GM18909 (cell line): ENCODE results near the gene PLEKHA7.
"Not testable (repeated sequence)": the region's sequence is repeated elsewhere in the genome, so short reads cannot be mapped to it uniquely, and the experiment has no call there.

Experiments used
- ATAC-seq: cut with Tn5 transposase; IDR thresholded peaks from one replicate; pipeline ENCODE4 v1.9.1; 2021; ENCODE audit warnings: mild to moderate bottlenecking; ENCODE audit not compliant: unreplicated experiment, poor library complexity

Gene PLEKHA7

DNA sequence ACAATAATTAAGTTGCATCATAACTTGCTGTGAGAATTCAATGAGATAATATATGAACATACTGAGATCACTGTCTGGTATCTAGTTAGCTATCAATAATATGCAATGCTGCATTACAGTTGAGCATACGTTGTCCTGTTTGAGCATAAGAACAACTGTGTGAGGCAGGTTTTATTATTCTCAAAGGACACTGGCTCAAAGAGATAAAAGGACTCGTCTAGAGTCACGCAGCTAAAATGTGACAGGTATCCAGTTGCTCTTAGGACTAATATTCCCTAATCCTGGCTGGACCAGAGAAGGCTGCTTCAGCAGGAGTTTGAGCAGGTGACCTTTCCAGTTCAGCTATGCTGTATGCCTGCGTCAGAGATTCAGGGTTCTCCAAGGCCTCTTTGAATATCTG, 92.5 kb downstream of the PLEKHA7 start:
- ATAC-seq = no peak

DNA sequence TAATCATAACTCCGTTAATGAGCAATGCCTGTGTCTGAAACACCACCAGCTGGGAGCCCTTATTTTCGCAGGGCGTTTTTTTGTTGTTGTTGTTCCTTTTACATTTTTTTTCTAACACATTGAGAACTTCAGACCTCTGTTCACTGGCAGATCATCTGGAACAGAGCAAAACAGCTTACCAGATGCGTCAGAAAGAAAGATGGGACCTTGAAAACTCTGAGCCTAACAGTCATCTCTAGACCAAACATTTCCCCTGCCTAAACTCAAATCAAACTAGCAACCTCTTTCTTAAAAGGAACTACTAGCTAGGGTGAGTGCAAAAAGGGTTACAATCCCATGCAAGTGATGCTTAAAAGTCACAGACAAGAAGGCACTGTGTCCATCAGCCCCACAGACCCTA, 93.2 kb downstream of the PLEKHA7 start:
- no peak for ATAC-seq

DNA sequence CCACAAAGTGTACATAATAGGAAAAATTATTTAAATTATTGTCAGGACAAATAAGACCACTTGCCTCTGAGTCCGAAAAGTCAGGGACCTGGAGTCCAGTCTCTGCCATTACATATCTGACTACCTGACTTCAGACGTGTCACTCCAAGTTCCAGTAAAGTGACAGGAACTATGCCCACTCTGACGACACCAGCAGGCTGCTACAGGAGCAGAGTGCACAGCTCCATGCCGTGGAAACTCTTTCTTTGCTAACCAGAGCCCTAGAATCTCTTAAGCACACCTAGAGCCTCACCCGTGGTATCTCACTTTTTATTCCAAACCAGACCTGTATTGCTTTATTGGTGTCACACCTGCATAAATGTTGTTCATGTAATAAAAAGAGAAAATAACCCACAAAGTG, 93.7 kb downstream of the PLEKHA7 start:
- no peak for ATAC-seq

DNA sequence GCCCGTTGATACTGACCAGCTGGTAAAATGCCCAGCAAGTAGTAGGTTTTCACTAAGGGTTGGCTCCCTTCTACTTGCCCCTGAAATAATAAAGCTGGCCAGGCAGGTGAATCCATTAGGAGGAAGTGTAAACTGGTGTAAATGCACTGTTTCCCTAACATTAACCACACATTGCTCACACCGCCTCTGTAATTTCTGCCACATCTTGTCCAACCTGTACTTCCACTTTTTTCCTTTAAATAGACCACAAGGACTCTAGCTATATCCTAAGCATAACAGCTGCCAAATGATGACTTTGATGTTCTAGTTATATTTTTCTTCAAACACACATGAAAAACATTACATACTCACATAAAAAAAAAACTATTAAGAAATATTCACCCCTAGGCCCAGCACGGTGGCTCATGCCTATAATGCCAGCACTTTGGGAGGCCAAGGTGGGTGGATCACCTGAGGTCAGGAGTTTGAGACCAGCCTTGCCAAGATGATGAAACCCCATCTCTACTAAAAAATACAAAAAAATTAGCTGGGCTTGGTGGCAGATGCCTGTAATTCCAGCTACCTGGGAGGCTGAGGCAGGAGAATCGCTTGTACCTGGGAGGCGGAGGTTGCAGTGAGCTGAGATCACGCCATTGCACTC, 95.6 kb downstream of the PLEKHA7 start:
- not testable (repeated sequence) for ATAC-seq

DNA sequence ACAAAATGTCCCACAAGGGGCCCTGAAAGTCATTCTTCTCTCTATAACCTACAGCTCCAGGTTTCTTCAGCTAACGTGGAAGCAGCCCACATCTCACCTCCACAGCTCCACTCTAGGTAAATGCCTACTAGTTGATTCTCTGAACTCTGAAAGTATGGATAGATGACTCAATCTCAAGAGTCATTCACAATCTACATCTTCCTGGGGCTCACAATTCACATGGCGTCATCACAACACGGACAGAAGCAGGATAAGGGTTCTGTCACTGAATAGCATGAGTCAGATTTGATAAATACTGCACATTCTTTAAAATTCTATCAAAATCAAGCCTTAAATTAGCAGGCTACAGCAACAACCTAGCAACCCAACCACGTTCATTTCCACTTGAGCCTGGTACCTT, 96.3 kb downstream of the PLEKHA7 start:
- no peak for ATAC-seq

DNA sequence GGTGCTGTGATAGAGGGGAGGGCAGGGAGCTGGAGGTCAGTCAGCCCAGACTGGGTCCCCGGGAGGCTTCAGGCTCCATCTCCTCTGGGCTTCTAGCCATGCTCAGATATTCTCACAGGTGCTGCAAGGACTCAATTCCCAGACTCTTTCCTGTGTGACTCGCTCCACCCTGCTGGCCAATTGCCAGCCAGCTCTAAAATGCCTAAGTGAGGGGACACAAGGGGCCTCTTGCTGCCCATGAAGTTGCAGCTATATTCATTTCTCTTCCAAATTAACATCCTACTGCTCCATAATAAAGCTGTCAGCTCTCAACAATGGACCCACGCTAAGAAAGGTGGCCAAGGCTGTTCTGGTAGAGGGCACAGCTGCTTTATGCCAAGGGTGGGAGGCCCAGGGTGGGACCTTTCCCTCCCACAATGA, 101.5 kb downstream of the PLEKHA7 start:
- no peak for ATAC-seq

DNA sequence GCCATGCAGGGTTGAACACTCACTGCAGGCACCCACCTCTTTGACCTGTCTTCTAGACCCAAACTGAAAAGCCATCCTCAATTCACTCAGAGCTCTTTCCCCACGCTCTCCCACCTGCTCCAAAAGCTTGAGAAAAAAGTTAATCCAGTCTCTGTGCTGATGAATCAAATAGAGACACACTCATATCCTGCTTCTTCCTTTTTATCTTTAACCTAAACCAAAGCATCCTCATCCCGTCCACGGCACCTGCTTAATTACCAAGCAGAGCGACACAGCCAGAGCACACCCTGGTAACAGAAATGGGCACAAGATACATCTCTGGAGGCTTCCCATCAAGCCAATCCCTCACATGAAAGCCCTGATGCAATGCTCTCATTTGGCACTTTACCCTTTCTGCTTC, 102.6 kb downstream of the PLEKHA7 start:
- no peak for ATAC-seq

DNA sequence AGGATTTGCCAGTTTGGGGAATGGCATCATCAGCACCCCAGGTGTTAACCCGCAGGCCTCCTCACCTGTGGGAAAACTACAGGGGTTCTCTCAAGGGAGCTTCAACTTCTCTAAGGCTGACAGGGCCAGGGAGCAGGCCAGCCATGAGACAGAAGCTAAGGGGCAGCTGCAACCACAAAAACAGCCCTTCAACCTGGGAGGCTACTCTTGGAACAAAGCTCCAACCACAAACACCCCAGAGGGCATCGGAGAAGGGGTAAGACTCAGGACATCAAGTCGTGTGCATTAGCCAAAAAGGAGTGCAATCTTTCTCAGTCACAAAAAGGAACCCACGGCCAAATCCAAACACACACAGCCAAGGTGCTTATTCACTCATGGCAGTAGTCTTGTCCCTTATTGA, 103.0 kb downstream of the PLEKHA7 start:
- no peak for ATAC-seq

DNA sequence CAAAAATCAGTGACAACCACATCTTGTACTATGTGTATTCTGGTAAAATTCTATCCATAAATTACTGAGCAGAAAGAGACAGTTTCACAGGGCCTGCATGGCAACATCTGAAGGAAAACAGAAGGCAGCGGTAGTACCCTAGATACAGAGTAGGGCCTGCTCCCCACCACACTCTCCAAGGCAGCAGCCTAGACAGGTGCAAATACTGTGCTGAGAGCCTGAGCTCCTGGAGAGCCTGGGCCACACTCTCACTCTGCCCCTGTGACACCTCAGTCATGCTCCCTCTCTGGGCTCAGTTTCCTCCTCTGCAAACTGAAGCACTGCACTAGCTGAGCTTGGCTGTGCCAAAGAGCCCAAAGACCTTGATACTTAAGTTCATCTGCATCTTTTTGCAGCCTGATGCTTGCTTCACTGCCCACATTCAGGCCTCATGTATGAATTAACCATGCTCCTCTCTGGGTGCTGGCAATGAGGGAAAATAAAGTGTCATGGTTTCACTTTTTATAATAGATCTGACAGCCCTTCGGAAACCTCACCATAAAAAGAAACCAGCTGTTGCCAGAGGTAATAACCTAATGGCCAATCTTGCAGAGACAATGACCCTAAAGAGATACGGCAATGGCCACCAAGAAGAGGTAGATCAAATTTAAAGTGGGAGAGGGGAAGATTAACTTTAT, 104.7 kb downstream of the PLEKHA7 start:
- ATAC-seq = peak; percentile 89

DNA sequence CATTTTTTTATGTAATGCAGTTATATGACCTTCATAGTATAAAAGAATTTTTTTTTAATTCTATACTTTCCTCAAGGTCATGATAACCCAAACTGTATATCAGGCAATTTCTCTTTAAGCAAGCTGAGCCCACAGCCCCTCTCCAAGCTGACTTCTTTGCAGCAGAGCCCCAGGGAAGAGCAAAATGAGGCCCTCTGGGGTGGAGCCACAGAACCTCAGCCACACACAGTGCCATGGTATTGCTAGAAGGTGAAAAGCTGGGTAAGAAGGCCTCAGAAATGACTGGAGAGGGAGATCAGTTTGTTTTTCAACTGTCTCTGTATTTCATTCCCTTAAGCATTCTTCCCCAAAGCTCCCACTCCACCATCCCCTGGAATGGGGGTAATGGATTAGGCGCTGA, 108.8 kb downstream of the PLEKHA7 start:
- ATAC-seq = no peak

DNA sequence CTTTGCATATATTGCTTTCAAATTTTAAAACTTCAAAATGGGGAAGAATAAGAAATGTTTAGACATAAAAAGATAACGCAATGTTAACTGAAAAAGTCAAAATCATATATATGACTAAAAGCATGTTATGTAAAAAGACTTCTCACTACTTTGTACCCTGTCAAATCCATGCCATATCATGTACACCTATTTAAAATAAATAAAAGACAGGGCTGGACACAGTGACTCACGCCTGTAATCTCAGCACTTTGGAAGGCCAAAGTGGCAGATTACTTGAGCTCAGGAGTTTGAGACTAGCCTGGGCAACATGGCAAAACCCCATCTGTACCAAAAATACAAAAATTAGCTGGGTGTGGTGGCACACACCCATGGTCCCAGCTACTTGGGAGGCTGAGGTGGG, 109.5 kb downstream of the PLEKHA7 start:
- not testable (repeated sequence) for ATAC-seq

DNA sequence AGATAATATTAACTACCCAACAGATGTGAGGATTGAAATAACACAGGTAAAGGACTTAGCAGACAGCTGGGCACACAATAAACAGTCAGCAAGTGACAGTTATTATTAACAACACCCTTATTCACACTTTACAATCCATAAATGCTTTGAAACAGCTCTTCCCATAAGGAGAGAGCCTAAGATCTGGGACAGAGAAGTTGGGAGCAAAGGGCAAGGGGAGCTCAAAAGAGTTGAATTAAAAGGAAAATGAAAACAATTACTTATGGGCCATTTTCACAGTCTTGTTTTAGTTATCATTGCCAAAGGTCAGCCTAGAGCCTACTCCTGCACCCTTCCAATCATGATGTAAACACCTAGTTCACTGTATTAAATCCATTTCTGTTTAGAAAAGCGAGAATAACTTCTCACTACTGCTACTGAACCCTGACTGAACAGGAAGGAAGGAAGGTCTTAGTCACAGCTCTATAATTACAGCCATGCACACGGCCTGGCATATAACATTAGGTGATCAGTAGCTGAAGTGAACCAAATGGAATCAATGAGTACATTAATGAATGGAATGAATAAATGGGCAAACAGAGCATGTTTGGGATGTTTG, 111.3 kb downstream of the PLEKHA7 start:
- peak; percentile 80 for ATAC-seq

DNA sequence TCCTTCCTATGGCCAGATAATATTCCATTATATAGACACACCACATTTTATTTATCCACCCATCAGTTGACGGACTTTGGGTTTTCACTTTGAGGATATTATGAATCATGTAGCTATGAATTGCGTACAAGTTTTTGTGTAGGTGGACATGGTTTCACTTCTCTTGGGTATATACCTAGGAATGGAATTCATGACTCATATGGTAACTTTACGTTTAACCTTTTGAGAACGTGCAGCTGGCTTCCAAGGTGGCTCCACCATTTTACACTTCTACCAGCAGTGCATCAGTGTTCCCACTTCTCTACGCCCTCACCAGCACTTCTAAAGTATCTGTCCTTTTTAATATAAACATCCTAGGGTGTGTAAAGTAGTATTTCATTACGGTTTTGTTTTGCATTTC, 112.0 kb downstream of the PLEKHA7 start:
- peak; percentile 80 for ATAC-seq

DNA sequence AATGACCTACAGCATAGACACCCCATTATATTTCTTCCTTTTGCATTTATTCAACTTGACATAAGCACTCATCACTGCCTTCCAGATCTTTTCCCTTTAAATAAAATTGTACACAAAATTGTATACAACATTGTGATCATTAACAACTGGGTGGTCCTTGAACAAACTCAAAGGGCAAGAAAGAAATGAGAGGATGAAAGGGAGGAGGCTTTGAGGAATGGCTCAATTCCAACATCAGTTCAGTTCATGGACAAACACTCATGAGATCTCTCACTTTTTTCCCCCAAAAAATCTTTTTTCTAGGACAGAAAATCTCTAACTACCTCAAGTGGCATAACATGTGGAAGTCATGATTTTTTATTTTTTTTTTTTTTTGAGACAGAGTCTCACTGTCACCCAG, 113.7 kb downstream of the PLEKHA7 start:
- ATAC-seq = no peak

DNA sequence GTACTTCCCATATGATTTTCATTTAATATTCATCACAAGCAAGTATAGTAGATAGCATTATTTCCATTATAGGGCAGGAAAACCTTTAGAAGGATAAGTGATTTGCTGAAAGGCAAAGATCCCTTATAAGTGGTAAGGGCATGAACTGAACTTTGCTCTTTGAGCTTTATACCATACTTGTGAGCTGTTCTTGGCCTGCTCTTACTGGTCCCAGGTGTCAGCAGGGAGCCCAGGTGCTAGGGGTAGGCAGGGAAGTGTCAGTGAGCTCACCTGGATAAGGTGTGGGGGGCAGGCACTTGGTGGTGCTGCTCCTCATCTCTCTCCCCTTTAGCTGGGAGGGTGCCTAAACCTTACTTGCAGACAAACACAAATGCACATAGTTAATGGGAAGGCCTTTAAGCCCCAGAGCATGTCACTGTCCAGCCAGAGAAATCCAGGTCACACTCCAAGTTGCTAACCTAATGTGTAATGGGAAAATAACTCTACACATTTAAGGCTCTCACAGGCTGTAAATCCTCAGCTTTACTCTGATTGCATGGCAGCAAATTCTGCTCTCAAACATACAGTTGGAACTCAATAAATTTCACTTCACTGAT, 114.4 kb downstream of the PLEKHA7 start:
- ATAC-seq = no peak

DNA sequence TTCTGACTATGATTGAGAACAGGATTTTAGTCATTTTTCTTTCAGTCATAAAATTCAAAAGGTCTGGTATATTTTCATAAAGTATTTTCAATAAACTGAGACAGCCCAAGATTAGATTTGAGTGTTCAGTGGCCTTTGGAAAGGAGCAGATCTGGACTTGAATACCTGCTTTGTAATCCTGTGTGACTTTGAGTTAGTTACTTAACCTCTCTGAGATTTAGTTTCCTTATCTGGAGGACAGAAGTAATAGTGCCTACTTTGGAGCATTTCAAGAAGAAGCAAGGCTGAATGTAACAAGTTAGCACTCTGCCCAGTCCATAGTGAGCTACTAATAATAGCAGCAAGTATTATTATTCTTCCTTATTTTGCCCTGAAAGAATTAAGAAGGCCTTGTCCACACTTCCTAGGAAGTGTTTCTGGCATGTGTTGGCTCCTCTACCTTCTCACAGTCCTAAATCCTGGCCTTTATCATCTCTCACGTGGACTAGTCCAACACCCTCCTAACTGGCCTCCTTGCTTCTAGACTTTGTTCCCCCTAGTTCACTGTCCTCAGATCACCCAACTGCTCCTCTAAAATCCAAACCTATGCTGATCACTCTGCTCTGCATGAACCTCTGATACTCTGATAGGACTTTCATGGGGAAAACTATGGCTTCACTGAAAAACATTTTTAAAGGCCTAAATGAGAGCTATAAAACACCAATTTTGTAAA, 115.8 kb downstream of the PLEKHA7 start:
- no peak for ATAC-seq

DNA sequence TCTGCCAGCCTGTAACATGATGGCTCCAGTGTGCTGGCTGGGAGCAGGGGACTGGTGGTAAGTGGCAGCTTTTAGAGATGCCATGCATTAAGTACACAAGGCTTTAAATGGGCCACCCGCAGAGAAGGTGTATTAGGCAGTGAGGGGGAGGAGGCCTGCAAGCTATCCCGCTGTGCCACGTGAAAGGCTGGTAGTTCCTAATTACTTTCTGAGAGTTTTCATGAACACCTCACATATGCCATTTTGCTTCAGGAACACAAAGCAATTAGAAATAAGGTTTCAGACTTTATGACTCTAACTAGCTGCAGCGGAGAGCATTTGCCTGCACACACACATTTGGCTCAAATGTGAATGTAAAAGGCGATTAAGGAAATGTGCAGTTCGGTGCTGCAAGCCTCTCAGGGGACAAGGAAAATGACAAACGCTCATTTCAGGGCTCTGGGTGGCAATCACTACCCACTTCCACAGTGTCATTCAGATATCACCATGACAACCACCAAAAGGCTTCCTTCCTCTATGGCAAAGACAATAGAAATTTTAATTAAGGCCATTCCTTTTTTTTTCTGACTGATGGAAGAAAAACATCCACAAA, 116.6 kb downstream of the PLEKHA7 start:
- no peak for ATAC-seq

DNA sequence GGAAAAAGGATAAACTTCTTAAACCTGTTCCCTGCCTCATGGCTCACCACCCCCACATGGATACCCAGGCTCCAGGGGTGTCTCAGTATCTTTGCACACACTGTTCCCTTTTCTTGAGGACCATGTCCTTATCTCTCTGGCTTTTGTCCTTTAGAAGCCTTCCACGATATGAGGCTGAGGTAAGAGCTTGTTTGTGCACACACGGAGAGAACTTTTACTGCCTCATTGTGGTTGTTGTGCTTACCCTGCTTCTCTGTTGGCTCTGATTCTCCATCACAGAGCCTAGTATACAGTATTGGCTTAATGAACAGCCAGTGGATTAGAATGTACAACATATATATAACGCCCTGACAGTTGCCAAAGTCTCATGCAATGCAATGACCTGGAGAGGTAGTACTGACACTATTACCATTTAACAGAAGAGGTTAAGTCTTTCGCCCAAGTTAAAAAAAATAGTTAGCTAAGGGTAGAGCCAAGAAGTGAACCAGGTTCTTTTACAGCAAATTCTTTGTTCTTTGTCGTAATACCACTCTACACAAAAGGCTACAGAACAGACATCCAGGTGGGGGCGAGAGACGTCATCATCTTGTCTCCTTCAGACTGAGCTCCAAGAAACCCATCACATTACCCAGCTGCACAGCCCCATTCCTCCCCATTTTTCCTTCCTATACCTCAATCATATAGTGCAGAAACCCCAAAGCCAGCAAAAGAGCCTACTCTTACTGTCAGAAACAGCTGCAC, 117.3 kb downstream of the PLEKHA7 start:
- ATAC-seq = no peak

DNA sequence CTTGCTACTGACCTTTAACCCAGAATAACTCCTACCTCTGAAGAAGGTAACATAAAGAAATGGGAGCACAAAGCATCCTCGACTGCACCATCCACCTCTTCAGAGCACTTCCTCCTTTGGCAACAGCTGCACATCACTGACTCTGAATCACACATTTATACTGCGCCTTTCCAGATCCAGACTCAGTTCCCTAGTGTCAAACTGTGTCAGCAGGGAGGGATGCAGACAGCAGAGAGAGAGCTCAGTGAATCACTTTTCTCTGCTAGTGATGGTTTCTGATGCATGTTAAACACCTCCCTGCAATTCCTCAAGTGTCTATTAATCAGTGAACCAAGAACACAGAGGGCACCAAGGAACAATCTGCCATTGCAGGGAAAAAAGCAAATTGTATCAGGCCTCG, 118.9 kb downstream of the PLEKHA7 start:
- ATAC-seq = no peak
